D341Med (cell line): ENCODE data around the gene CNTN4.

ENCODE experiments used
- DNase-seq: peaks from one replicate; pipeline ENCODE4 v3.0.0; 2012; ENCODE audit warnings: low spot score

Gene CNTN4

GRCh38 chr3:3065876-3066275 lies 967.2 kb downstream of the CNTN4 start:
- no peak for DNase-seq

- no peak for DNase-seq
Measured at GRCh38 chr3:3066378-3066777, 967.7 kb downstream of the CNTN4 start.

- no peak for DNase-seq
Measured at GRCh38 chr3:3066910-3067309, 968.2 kb downstream of the CNTN4 start.

GRCh38 chr3:3068358-3068881 lies 969.8 kb downstream of the CNTN4 start:
- no peak for DNase-seq

GRCh38 chr3:3069723-3070122 lies 971.1 kb downstream of the CNTN4 start:
- DNase-seq: no peak

- DNase-seq: no peak
Measured at GRCh38 chr3:3071136-3071535, 972.5 kb downstream of the CNTN4 start.

- DNase-seq: no peak
Measured at GRCh38 chr3:3074551-3075257, 976.0 kb downstream of the CNTN4 start.

- DNase-seq: no peak
Measured at GRCh38 chr3:3080309-3080708, 981.6 kb downstream of the CNTN4 start.

- no peak for DNase-seq
Measured at GRCh38 chr3:3081381-3082233, 982.9 kb downstream of the CNTN4 start.

- no peak for DNase-seq
Measured at GRCh38 chr3:3082234-3082924, 983.7 kb downstream of the CNTN4 start.

- no peak for DNase-seq
Measured at GRCh38 chr3:3084890-3085289, 986.2 kb downstream of the CNTN4 start.

GRCh38 chr3:3085782-3086181 lies 987.1 kb downstream of the CNTN4 start:
- DNase-seq: no peak

GRCh38 chr3:3086239-3086638 lies 987.6 kb downstream of the CNTN4 start:
- DNase-seq: no peak

- DNase-seq: no peak
Measured at GRCh38 chr3:3087279-3087678, 988.6 kb downstream of the CNTN4 start.

- no peak for DNase-seq
Measured at GRCh38 chr3:3087716-3088465, 989.2 kb downstream of the CNTN4 start.

GRCh38 chr3:3089017-3089416 lies 990.4 kb downstream of the CNTN4 start:
- DNase-seq: no peak

GRCh38 chr3:3097958-3098357 lies 999.3 kb downstream of the CNTN4 start:
- no peak for DNase-seq

- no peak for DNase-seq
Measured at GRCh38 chr3:3101660-3102458, 1003.2 kb downstream of the CNTN4 start.

GRCh38 chr3:3102751-3103150 lies 1004.1 kb downstream of the CNTN4 start:
- no peak for DNase-seq

GRCh38 chr3:3105246-3105645 lies 1006.6 kb downstream of the CNTN4 start:
- DNase-seq: no peak

- no peak for DNase-seq
Measured at GRCh38 chr3:3105815-3106214, 1007.1 kb downstream of the CNTN4 start.
